ENCODE results near the gene MTG2. TPM values are rescaled to one million over a fixed set of nuclear protein-coding genes. Genes with fewer than 3 reads are reported as not detected.

The MTG2 gene, protein sequence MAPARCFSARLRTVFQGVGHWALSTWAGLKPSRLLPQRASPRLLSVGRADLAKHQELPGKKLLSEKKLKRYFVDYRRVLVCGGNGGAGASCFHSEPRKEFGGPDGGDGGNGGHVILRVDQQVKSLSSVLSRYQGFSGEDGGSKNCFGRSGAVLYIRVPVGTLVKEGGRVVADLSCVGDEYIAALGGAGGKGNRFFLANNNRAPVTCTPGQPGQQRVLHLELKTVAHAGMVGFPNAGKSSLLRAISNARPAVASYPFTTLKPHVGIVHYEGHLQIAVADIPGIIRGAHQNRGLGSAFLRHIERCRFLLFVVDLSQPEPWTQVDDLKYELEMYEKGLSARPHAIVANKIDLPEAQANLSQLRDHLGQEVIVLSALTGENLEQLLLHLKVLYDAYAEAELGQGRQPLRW
- total RNA-seq = 10 to 100 TPM; 40.0 to 53.0 TPM

DNA sequence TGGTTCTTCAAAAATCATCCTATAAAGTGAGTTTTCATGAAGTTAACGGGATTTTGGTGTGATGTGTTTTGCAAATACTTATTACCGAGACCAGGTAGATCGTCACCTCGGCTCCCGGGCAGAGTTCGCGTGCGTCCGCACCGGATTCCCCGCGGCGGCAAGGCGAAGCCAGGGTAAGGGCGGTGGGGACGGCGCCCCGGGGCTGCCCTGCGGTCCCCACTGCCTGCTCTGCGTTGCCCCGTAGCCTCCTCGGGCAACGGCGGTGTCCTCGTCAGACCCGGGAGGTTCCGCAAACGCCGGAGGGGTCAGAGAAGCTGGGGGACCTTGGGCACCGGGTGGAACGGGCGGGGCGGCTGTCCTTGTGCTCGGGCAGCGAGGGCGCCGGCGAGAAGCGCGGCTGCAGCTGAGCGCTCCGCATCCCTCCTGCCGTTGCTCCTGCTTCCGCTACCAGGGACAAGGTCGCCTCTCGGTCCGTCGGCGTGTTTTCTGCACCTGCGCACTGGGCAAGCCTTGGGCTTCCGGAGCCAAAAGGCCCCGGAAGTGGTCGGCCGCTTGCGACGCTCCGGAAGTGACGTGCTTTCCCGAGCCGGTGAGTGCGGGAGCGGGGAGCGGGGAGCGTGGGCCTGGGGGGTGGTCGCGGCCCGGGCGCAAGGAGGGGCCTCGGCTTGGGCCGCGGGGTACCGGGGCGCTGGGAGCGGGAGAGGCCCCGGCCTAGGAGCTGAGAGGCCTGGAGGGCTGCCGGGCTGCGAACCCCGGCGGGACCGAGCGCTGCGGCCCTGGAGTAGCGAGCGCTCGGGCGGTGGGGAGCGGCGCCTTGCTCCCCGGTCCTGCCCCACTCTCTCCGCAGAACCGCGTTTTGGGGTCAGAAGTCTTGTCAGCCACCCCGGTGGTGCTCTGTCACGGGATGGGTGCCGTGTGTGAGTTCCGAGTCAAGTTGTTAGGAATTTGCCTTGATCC lies at the start of gene MTG2:
Gene MTG2, plus strand, starts transcription at position 560 of the 957 bp plus-strand sequence. CDS start 10,393 bp downstream, outside the sequence.
- under 1% methylated on average over 92 of the region's 96 CpGs for WGBS
- Histone ChIP-seq H3K27ac (peak within 1 kb of the TSS; percentile 84 to 87), H3K4me3 (peak within 1 kb of the TSS; percentile 74 to 79), H3K27me3 (replicated peaks; ENCODE audit: insufficient read depth) (no peaks in the 10 kb centered on the region), H3K36me3 (no peaks in the 10 kb centered on the region), H3K4me1 (replicated peaks) (peaks cover 4% of the 10 kb centered on the region), H3K9me3 (no peaks in the 10 kb centered on the region)
- TF ChIP-seq POLR2AphosphoS5 (IDR thresholded peaks at IDR 0.05) = peak; percentile 99
- TF ChIP-seq, protein P1, sequence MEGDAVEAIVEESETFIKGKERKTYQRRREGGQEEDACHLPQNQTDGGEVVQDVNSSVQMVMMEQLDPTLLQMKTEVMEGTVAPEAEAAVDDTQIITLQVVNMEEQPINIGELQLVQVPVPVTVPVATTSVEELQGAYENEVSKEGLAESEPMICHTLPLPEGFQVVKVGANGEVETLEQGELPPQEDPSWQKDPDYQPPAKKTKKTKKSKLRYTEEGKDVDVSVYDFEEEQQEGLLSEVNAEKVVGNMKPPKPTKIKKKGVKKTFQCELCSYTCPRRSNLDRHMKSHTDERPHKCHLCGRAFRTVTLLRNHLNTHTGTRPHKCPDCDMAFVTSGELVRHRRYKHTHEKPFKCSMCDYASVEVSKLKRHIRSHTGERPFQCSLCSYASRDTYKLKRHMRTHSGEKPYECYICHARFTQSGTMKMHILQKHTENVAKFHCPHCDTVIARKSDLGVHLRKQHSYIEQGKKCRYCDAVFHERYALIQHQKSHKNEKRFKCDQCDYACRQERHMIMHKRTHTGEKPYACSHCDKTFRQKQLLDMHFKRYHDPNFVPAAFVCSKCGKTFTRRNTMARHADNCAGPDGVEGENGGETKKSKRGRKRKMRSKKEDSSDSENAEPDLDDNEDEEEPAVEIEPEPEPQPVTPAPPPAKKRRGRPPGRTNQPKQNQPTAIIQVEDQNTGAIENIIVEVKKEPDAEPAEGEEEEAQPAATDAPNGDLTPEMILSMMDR (IDR thresholded peaks at IDR 0.05) = peak in 1 of 4 experiments; percentile 35
- TF ChIP-seq POLR2A (IDR thresholded peaks at IDR 0.05) = peak; percentile 72
- intact Hi-C loops (cut with DNase I) = loop anchor here (10.0 kb wide), 1 partner anchor 202 kb away; the partner anchor contains the start of gene RPS21
- DNase-seq (ENCODE audit: low spot score) = peak; percentile 92

DNA sequence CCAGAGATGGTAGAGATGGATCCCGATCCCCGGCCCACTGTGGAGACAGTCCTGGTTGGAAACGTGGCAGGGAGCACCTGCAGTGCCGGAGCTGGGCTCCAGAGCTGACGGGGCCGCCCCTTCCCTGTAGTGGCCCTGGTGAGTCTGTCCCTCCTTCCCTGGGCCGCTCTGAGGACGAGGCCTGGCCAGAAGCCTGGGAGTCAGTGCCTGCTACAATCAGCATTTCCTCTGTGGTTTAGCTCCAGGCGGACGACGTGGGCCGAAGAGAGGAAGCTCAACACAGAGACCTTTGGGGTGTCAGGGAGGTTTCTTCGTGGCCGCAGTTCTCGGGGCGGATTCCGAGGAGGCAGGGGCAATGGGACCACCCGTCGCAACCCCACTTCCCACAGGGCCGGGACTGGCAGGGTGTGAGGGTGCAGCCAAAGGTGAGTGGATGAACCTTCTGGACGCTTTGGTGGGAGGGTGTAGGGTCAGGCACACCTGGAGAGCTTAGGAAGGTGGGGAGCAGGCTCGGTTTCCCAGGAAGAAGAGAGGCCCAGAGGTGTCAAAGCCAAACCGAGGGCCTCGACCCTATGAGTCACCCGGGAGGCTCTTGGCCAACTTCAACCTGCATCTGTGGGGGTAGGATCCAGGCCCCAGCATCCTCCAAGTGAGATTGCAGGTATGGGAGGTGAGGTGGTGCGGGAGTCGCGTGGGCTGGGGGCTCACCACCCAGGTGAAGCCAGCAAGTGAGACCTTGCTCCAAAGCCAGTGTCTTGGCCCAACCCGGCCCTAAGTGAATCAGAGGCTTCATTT lies 49.6 kb upstream of the MTG2 start:
- Histone ChIP-seq H3K36me3 (peaks cover 12 to 35% of the 10 kb centered on the region in 2 donors), H3K27ac (no peak overlapping the region), H3K27me3 (replicated peaks; ENCODE audit: insufficient read depth) (no peaks in the 10 kb centered on the region), H3K9me3 (no peaks in the 10 kb centered on the region), H3K4me3 (no peak overlapping the region), H3K4me1 (replicated peaks) (no peaks in the 10 kb centered on the region)
- DNase-seq (ENCODE audit: low spot score) = no peak
- intact Hi-C loops (cut with DNase I) = no loop called here
- TF ChIP-seq POLR2AphosphoS5 (IDR thresholded peaks at IDR 0.05) (no peak), POLR2A (IDR thresholded peaks at IDR 0.05) (no peak)
- TF ChIP-seq, protein P1 (IDR thresholded peaks at IDR 0.05) = no peak
- 76% methylated on average over 26 of the region's 29 CpGs for WGBS

DNA sequence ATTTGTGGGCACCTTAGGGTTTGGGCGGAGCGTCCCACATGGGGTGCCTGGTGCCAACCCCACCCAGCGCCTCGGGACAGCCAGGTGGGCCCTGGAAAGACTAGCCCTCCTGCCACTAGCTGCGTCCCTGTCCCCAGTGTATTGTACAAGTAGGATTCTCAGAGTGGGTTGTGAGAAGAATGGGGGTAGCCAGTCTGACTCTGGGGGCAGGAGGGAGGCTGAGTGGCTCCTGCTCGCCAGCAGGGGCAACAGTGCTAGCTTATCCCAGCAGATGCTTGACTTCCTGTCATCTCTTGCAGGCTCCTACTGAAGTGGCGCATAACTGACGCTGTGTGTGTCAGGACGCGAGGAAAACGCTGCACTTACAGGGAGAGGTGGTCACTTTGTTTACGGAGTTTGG lies 49.0 kb upstream of the MTG2 start:
- no peaks in the 10 kb centered on the region for H3K9me3 ChIP-seq
- H3K27me3 ChIP-seq (replicated peaks; ENCODE audit: insufficient read depth) = no peaks in the 10 kb centered on the region
- peaks cover 13 to 41% of the 10 kb centered on the region in 2 donors for H3K36me3 ChIP-seq
- no peak overlapping the region for H3K4me3 ChIP-seq
- TF ChIP-seq POLR2A (IDR thresholded peaks at IDR 0.05) = no peak
- DNase-seq (ENCODE audit: low spot score) = no peak
- 86% methylated on average over 12 of the region's 12 CpGs for WGBS
- H3K4me1 ChIP-seq (replicated peaks) = no peaks in the 10 kb centered on the region
- intact Hi-C loops (cut with DNase I) = no loop called here
- H3K27ac ChIP-seq = no peak overlapping the region

DNA sequence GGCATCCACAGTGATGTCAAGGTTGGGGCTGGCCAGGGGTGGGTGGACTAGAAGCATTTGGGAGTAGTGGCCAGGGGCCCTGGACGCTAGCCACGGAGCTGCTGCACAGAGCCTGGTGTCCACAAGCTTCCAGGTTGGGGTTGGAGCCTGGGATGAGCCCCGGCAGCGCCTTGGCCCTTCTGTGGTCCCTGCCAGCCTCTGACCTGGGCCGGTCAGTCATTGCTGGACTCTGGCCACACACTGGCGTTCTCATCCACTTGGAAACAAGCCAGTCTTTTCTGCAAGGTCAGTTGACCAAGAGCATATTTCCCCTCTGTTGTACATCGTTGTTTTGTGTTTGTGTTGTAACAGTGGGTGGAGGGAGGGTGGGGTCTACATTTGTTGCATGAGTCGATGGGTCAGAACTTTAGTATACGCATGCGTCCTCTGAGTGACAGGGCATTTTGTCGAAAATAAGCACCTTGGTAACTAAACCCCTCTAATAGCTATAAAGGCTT lies 48.0 kb upstream of the MTG2 start:
- WGBS = 64% methylated on average over 9 of the region's 11 CpGs
- Histone ChIP-seq H3K27me3 (replicated peaks; ENCODE audit: insufficient read depth) (no peaks in the 10 kb centered on the region), H3K27ac (no peak overlapping the region), H3K4me1 (replicated peaks) (no peaks in the 10 kb centered on the region), H3K4me3 (no peak overlapping the region), H3K36me3 (peaks cover 21 to 47% of the 10 kb centered on the region in 2 donors), H3K9me3 (no peaks in the 10 kb centered on the region)
- intact Hi-C loops (cut with DNase I) = loop anchor here (5.0 kb wide), 1 partner anchor 122 kb away; no protein-coding TSS in a partner anchor
- TF ChIP-seq POLR2A (IDR thresholded peaks at IDR 0.05) = no peak
- TF ChIP-seq, protein P1 (IDR thresholded peaks at IDR 0.05) = no peak
- TF ChIP-seq POLR2AphosphoS5 (IDR thresholded peaks at IDR 0.05) = no peak
- DNase-seq (ENCODE audit: low spot score) = no peak
